HG03135 (cell line): ENCODE results near the gene CRPPA.
A peak's percentile ranks its signal among the peaks of the same experiment; 100 is the strongest.

Source experiments
- ATAC-seq: cut with Tn5 transposase; IDR thresholded peaks from one replicate; pipeline ENCODE4 v1.9.1; 2021; ENCODE audit warnings: mild to moderate bottlenecking, moderate library complexity; ENCODE audit not compliant: unreplicated experiment

Gene CRPPA

DNA sequence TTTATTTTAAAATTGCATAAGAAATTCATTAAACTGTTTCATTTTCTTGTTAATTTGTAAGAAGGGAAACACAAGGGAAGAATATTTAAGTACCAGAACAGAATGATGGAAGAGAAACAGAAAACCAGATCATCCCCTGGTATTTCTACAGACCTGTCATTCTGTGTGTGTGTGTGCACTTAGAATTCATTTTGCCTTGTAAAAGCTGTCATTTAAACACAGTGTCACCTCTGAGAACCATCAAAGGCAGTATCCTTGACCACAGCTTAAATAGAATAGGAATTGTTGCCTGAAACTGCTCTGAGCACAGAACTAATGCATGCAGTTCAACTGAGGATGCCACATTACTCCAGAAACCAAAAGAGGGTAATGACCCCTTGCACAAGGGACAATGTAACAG is 6.8 kb upstream of the CRPPA start:
- ATAC-seq, result no peak

DNA sequence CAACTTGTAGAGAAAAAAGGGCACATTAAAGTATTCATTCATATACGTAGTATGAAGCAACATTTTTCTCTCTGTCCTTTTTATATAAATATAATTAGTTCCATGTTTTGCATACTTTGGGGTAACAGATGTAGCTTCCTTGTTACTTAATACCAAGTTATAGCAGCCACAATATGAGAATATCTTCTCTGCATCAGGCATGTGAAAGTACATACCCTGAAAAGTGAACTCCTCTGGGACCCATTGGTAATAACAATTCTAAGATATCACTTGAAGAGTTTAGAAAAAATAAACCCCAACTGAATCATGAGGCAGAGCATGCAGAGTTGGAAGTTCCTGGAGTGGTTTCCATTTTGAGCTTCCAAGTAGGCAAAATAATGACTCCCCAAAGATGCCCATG is 2.4 kb upstream of the CRPPA start:
- no peak for ATAC-seq

DNA sequence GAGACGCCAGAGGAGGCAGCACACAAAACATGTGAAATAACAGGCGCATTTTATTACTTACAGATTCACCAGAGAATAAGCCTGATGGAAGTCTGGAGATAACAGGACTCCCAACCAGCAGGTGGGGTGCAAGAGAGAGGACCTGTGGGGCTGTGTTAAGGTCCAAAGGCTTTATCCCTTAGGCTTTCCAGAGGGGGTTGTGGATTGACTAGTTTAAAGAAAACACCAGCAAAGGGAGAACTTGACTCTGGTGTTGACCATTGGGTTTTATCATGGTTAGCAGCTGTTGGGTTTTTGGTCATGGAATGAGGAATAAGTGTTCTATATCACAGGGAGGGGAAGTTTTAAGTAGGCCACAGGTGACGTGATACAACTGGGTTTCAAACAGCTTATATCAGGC is 1.6 kb upstream of the CRPPA start:
- ATAC-seq, result no peak

DNA sequence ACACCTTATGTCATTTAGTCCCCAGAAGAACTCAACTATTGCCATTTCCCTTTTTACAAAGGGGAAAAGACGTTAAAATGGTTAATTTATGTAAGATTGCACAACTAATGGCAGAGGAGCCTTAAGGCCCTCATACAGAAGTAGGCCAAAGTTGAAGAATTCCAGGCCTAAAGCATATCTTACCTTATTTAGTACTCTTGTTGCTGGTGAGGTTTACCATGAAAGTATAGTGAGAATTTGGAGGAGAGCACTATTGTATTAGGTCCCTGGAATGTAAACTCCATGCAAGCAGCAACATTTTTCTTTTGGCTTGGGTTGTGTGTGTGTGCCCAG is 731 bp upstream of the CRPPA start:
- no peak for ATAC-seq

DNA sequence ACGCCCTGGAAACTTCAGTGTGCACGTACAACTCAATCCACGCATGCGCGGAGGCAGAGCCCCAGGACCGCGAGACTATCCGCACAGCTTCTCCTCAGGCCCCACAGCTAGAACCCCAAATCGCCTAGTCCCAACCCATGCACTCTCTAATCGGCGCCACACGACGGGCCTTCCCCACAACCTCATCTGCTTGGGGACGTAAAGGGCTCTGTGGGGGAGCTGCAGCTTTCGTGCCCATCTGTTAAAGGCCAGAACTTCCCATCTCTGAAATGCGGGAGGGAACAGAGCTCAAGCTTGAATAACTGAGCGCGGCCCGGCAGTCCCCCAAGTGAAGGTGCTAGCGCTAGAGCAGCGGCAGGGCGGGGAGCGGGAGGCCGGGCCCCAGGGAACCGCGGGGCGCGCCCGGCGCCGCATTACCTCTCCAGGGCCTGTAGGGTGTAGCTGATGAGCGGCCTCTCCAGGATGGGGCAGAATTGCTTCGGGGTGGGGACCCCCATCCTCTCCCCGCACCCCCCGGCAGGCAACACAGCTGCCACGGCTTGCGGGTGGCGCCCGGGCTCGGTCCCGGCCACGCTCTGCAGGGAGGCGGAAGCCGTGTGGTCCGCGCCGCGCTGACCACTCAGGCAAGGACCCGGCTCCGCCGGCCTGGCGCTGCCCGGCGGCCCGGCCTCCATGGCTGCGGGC is 547 bp downstream of the CRPPA start:
- peak; percentile 93 for ATAC-seq

DNA sequence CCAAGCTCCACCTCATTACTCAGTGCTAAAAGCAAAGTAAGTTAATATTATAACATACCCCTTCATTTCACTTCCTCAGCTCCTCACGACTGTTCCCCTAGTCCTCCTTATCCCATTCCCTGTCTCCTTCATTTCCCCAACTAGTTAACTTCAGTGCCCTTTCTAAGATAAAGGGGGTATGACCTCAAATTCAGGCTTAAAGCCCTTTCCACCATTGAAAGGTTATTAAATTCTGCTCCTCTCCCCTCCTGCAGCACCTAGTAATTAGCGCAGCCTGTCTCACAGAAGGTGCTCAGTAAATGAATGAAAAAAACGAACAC is 1.0 kb downstream of the CRPPA start:
- ATAC-seq, result no peak

DNA sequence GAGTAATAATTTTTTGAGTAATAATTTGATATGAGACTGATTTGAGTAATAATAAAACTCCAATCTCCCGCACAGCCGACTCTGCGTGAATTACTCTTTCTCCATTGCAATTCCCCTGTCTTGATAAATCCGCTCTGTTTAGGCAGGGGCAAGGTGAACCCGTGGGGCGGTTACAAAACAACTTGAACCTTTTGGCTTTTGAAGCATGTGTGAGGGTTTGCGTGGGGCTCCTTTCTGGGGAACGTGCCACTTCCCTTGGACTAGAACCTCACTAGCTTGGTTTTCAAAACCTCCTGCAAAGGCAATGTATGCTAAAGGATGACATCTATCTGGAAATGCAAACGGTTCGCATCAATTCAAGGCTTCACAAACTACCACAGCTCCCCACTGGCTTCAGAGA is 1.5 kb downstream of the CRPPA start:
- no peak for ATAC-seq

DNA sequence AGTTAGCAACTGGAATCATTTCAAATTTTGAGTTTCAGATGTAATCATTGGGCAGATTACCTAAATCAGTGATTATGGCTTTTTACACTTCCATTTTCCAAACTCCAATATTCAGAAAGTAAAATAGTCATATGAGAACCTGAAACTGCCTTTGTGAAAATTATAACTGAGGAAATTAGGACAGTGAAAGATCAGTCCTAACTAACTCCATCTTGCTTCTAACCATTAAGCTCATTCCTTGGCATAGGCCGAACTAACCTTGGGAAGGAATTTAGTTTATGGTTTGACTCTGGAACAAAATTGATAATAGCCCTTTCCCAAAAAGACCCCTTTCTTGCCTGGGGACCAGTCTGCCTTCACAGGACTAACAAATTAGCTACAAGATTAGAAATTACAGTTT is 2.2 kb downstream of the CRPPA start:
- no peak for ATAC-seq

DNA sequence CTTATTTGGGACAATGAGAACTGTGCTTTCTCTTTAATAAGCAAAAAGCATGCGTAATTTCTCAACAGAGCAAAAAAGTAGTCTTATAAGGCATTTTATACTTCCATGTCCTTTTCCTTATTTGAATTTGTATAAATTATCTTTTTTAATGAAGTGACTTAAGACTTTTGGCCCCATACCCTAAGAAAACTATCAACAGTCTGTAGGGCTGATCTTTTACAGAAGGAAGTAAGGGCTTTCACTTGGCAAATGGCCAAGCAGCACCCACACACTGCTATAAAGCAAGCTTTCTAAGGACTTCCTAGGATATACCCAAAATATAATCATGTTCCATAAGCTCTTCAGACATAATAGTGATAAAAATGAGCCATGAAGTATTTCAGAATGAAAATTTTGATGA is 3.4 kb downstream of the CRPPA start:
- no peak for ATAC-seq

DNA sequence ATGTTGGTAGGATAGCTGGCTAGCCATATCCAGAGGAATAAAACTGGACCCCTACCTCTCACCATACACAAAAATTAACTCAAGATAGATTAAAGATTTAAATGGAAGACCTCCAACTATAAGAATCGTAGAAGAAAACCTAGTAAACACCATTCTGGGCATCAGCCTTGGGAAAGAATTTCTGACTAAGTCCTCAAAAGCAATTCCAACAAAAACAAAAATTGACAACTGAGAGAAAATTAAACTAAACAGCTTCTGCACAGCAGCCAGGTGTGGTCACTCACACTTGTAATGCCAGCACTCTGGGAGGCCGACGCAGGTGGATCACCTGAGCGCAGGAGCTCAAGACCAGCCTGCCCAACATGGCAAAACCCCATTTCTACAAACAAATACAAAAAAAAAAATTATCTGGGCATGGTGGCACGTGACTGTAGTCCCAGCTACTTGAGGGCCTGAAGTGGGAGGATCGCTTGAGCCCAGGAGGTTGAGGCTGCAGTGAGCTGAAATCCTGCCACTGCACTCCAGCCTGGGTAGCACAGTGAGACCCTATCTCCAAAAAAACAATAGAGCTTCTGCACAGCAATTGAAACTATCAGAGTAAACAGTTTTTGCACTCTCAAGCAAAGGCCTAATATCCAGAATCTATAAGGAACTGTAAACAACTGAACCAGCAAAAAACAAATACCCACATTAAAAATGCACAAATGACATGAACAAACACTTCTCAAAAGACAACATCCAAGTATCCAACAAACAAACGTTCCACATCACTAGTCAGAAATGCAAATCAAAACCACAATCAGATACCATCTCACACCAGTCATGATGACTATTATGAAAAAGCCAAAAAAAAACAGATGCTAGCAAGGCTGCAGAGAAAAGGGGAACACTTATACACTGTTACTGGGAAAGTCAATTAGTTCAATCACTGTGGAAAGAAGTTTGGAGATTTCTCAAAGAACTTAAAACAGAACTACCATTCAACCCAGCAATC is 4.8 kb downstream of the CRPPA start:
- ATAC-seq, result no peak

DNA sequence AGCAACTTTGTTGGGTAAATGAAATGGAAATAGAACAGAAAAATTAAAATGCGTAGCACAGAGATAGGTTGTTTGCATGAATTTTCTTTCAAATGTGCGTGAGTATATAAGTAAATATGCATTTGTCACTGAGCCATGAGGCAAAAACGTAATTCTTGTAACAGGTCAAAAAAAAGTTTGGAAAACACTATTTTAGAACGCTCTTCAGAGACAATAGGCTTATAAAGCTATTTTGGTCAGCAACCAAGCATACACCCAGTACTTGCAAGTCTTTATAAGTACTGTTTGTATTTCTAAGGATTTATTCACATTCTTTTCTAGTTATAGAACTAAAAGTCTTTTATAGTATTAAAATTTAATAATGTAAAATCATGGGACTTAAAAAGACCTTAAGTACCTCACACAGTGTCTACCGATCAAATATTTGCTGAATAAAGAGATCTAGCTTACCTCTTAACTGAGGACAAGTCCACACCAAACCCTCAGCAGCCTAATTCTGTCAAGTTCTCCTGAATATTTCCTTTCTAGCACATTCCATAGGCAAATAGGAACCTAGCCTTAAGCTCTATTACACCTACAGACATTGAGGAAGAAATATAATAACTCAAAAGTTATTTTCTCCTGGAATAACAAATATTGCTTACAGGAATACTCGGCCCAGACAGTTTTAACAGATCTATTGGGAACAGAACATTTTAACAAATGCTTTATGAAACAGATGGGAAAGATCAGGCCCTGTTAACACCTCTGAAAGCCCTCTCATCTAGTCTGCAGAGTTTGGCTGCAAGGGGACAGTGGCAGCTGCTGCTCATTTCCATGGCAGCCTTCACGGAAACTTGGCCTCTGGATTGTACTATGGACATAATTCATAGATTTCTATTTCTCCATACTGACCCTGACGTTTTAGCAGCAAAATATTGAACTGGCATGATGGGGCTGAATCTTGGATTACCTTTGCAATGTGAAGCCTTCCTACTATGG is 8.8 kb downstream of the CRPPA start:
- no peak for ATAC-seq

DNA sequence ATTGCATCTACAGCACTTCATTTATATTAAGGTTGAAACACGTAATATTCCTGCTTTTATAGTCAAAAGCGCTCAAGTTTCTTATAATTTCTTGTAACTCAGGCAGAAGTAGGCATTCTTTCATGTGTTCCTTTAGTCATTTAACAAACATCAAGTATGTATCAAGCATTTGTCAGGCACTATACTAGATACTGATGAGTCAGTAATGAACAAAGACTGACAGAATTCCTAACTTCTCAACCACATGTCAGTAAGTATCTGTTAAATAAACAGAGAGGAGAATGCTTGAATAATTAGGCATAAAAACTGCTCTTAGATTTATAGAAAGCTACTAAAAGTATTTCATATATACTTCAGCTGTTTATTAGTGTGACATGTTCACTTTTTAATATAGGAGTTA is 9.9 kb downstream of the CRPPA start:
- ATAC-seq, result no peak

DNA sequence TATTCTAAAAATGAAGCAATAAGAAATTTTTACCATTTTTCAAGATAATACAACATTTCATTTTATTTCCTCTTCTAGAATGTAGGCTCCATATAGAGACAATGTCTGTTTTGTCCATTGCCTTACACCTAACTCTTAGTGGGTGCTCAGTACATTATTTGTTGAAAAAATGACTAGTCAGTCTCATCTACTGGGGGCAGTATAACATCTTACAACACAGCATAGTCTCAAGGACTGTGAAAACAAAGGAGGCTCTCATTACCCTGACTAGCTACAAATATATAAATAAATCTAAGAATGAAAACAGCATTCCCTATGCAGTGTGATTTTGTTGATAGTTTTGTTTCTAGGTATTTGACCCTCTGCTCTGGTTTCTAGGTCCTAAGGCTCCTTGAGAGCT is 11.6 kb downstream of the CRPPA start:
- no peak for ATAC-seq

DNA sequence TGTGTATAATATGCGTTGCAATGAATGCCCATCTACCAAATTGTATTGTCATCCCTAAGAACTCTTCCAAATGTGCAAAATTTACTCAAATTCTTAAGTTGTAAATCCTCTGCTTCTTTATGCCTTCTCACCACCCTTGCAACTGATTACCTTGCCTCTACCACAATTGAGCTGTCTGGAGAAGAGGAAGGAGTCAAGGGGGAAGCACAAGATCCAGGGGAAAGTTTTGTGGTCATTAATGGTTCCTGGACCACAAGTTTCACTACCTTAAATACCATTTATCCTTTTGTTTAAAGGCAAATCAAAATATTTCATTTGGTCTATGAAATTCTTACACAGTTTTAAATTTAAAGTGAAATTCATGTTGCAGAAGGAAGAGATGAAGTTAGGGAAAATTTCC is 16.7 kb downstream of the CRPPA start:
- no peak for ATAC-seq

DNA sequence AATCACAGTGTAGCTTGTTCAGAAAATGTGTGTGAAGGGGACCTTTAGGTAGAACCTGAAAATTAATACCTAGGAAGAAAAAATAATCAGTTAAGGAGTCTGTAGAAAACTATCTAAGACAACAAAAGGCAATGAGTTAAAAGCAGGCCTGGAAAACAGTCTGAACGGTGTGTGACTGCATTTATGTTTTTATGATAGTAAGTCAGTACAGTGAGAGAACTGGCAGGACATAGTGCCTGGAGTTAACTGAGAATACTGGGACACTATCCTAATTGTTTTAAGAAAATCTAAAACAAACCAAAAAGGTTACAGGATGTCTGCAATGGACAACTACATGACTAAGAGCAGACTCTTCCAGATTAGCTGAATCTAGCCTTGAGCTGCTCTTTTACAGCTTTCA is 17.9 kb downstream of the CRPPA start:
- no peak for ATAC-seq

DNA sequence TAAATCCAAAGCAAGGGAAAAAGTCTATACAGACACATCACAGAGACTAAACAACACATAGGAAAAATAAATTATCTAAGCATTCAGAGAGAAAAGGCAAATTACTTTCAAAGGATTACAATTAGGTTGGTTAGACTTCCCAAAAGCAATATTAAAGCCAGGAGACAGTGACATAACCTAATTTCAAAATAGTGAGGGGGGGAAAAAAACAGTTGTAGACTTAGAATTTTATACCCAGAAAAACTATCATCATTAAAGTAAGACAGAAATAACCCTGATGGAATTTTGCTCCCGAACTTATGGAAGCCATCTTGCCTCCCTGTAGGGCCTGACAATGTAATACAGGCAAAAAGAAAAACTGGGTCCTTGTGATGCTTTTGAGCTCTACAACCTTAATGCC is 18.4 kb downstream of the CRPPA start:
- no peak for ATAC-seq

DNA sequence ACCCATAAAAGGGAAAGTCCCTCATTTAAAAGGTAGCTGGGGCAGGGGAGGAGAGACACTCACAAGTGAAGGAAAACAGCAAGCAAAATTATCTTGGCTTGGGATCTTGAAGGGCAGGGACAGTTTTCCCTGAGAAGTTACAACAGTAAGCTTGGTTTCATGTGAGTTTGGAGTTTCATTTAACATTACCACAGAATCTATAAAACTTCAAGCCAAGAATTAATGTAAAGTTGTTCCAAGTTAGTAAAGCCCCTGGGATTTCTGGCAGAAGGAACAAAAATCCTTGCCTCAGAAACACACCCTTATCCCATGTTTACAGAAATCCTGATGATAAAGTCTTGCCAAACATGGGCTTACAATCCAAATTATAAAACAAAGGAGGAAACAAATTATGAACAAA is 19.2 kb downstream of the CRPPA start:
- no peak for ATAC-seq

DNA sequence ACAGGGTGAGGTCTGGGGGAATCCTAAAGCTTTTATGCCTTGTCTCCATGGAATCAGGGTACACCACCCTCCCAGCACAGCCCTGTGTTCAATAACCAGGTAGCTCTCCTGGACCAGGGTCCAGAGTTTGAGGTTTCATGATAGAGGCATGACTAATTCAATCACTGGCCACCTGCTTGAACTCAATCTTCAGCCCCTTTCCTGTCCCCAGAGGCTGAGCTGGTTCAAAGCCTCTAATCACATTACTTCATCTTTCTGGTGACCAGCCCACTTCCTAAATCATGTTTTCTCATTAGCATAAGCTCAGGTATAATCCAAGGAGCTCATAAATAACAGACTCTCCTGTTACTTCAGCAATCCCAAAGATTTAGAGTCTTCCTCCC is 20.5 kb downstream of the CRPPA start:
- no peak for ATAC-seq

DNA sequence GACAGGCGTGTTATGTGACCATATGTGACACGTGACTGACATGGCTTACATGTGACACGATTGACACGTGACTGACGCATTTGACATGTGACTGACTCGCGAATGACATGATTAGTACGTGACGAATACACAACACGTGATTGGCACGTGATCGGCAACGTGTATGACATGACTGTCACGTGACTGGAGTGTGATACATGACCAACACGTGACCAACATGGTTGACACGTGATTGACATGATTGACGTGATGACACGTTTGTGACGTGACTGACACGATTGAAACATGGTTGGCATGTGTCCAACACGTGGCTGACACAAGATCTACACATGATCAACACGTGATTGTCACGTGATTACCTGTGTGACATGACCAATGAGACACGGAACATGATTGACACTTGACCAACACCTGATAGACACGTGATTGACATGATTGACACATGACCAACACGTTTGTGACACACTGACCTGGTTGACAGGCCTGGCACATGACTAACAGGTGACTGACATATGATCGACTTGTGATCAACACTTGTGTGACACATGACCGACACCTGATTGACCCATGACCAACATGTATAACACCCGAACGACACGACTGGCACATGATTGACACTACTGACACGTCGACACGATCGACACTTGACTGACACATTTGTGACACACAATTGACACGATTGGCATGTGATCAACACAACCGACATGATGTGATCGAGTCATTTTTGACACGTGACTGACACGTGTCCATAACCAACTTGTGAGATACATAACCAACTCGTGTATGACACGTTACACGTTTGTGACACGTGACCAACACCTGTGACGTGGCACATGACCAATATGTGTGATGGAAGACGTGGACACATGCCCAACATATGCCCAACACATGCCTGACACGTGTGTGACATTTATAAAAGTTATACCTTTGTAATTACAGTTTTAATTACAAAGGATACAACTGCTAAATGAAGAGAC is 21.1 kb downstream of the CRPPA start:
- ATAC-seq, result no peak

DNA sequence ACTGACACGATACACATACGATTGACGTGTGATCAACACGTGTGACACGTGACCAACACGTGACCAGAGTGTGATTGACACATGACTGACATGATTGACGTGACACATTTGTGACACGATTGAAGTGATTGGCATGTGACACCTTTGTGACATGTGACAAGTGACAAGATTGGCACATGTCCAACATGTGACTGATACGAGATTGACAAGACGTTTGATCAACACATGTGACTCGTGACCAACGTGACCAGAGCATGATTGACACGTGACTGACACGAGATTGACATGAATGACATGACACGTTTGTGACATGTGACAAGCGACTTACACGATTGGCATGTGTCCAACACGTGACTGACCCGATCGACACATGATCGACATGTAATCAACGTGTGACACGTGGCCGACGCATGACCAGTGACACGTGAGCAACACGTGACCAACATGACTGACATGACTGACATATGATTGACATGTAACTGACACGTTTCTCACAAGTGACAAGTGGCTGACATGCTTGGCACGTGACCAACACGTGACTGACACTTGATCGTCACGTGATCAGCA is 22.0 kb downstream of the CRPPA start:
- ATAC-seq, result no peak
